Astrocyte (in vitro differentiated cells and primary cell): ENCODE measurements around the gene PCCA. TPM values are rescaled to one million over a fixed set of nuclear protein-coding genes. Genes with fewer than 3 reads are reported as not detected.
A peak's percentile ranks its signal among the peaks of the same experiment; 100 is the strongest.

ENCODE experiments used
- DNase-seq: peaks from one replicate; pipeline ENCODE4 v3.0.0-alpha.2; 2010; ENCODE audit warnings: low read depth
- FAIRE-seq: peaks from 2 replicates; lab custom pipeline; 2011; peaks lifted over from hg19 to GRCh38; lab: Jason Lieb, UNC
- H2AFZ ChIP-seq: 2 replicates; pipeline ENCODE4 v1.6.0; 2012; ENCODE audit warnings: low read depth, low read length, inconsistent platforms
- H3K27ac ChIP-seq: 2 replicates; pipeline ENCODE4 v1.5.1; 2011; ENCODE audit warnings: low read depth, low read length, inconsistent platforms
- H3K27me3 ChIP-seq: 2 replicates; pipeline ENCODE4 v1.6.0; 2011; ENCODE audit warnings: low read length, inconsistent platforms; ENCODE audit not compliant: insufficient read depth
- H3K36me3 ChIP-seq: 2 replicates; pipeline ENCODE4 v1.5.1; 2011; ENCODE audit warnings: low read length, inconsistent platforms; ENCODE audit not compliant: insufficient read depth
- H3K4me1 ChIP-seq: 2 replicates; pipeline ENCODE4 v1.5.1; 2011; ENCODE audit warnings: low read length, inconsistent platforms; ENCODE audit not compliant: insufficient read depth
- H3K4me2 ChIP-seq: 2 replicates; pipeline ENCODE4 v1.6.0; 2012; ENCODE audit warnings: low read length, inconsistent platforms
- H3K4me3 ChIP-seq: 2 replicates; pipeline ENCODE4 v1.5.1; 2011; ENCODE audit warnings: low read depth, mild to moderate bottlenecking, low read length, inconsistent platforms; ENCODE audit not compliant: insufficient read depth
- H3K79me2 ChIP-seq: 2 replicates; pipeline ENCODE4 v1.6.0; 2012; ENCODE audit warnings: mild to moderate bottlenecking, low read length, inconsistent platforms; ENCODE audit not compliant: insufficient read depth
- H3K9ac ChIP-seq: 2 replicates; pipeline ENCODE4 v1.6.0; 2012; ENCODE audit warnings: mild to moderate bottlenecking, low read length, inconsistent platforms
- H3K9me3 ChIP-seq: 2 replicates; pipeline ENCODE4 v1.5.1; 2012; ENCODE audit warnings: low read depth, mild to moderate bottlenecking, low read length, inconsistent platforms; ENCODE audit not compliant: insufficient read depth
- H4K20me1 ChIP-seq: 2 replicates; pipeline ENCODE4 v1.6.0; 2012; ENCODE audit warnings: low read length, inconsistent platforms; ENCODE audit not compliant: insufficient read depth
- H3K27ac Mint-ChIP-seq: one replicate; pipeline ENCODE4 v1.8.0; 2021; ENCODE audit warnings: mild to moderate bottlenecking, mixed read lengths; ENCODE audit not compliant: unreplicated experiment
- H3K27me3 Mint-ChIP-seq: one replicate; pipeline ENCODE4 v1.8.0; 2021; ENCODE audit warnings: low read depth, mixed read lengths; ENCODE audit not compliant: unreplicated experiment
- H3K36me3 Mint-ChIP-seq: one replicate; pipeline ENCODE4 v1.8.0; 2021; ENCODE audit warnings: low read depth, mixed read lengths; ENCODE audit not compliant: unreplicated experiment
- H3K4me1 Mint-ChIP-seq: one replicate; pipeline ENCODE4 v1.8.0; 2021; ENCODE audit warnings: low read depth, mixed read lengths; ENCODE audit not compliant: unreplicated experiment
- H3K4me3 Mint-ChIP-seq: one replicate; pipeline ENCODE4 v1.8.0; 2021; ENCODE audit warnings: mild to moderate bottlenecking, moderate library complexity, mixed read lengths; ENCODE audit not compliant: unreplicated experiment
- H3K9me3 Mint-ChIP-seq: one replicate; pipeline ENCODE4 v1.8.0; 2021; ENCODE audit warnings: mild to moderate bottlenecking, mixed read lengths; ENCODE audit not compliant: unreplicated experiment
- CTCF ChIP-seq: IDR thresholded peaks from 2 replicates; pipeline ENCODE4 v1.5.1; 2011; ENCODE audit warnings: low read depth, mild to moderate bottlenecking, inconsistent platforms, low read length, moderate library complexity; ENCODE audit not compliant: insufficient read depth
- EZH2 ChIP-seq: IDR thresholded peaks from 2 replicates; pipeline ENCODE4 v1.6.1; 2012; ENCODE audit warnings: mild to moderate bottlenecking, low read length, inconsistent platforms; ENCODE audit not compliant: insufficient read depth
- total RNA-seq: library from RNA; stranded (reverse); gene quantifications from 2 replicates; pipeline ENCODE4 v1.2.1, GENCODE V29; 2021

PCCA gene
- total RNA-seq, 1 donor from 2014 or later, result 13.9 TPM

DNA sequence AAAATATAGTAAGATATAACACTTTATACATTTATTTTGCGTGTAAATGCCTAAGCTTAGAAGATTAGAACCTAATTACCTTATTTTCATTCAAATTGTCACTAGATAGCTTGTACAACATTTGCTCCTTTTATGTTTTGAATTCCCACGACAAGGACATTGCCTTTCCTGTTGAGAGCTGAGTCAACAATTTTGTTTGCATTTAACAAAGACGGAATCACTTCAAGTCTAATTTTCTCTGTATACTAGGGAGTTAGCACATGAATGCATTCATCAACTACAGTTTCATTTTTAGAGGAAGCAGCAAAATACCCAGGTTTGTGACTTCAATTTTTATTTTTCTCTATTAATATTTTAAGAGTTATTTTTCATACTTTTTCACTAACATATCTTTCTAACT is 48.7 kb upstream of the PCCA start:
- Histone ChIP-seq H3K36me3 (no peaks in the 10 kb centered on the region), H3K79me2 (no peaks in the 10 kb centered on the region), H3K27me3 (no peaks in the 10 kb centered on the region), H3K9ac (no peak overlapping the region), H4K20me1 (no peaks in the 10 kb centered on the region), H3K27ac (no peak overlapping the region), H3K4me1 (no peaks in the 10 kb centered on the region), H2AFZ (no peak overlapping the region), H3K4me2 (peak overlapping the region; percentile 28), H3K4me3 (no peak overlapping the region), H3K9me3 (no peaks in the 10 kb centered on the region)
- Mint-ChIP-seq H3K27ac (no peak overlapping the region), H3K36me3 (no peaks in the 10 kb centered on the region), H3K4me3 (no peak overlapping the region), H3K27me3 (no peaks in the 10 kb centered on the region), H3K4me1 (peaks cover 8% of the 10 kb centered on the region), H3K9me3 (no peaks in the 10 kb centered on the region)
- DNase-seq (no peak), FAIRE-seq (no peak)
- TF ChIP-seq CTCF, result no peak

- no peak overlapping the region for H3K4me3 ChIP-seq
Observed at GRCh38 chr13:100044936-100045335, 44.0 kb upstream of the PCCA start.

DNA sequence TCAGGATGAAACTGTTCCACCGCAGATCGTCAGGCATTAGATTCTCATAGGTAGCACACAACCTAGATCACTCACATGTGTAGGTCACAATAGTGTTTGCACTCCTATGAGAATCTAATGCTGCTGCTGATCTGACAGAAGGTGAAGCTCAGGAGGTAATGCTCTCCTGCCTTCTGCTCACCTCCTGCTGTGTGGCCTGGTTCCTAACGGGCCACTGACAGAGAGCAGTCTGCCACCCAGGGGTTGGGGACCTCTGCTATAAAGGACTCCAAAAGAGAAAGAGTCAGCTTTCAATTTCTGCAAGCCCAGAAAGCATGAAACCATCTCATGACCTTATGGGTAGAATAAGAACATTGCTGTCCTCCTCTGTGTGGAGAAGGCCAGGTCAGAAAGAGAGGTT is 43.5 kb upstream of the PCCA start:
- Mint-ChIP-seq H3K4me3 (no peak overlapping the region), H3K27me3 (no peaks in the 10 kb centered on the region), H3K4me1 (no peaks in the 10 kb centered on the region), H3K9me3 (no peaks in the 10 kb centered on the region), H3K27ac (no peak overlapping the region), H3K36me3 (no peaks in the 10 kb centered on the region)
- Histone ChIP-seq H3K27me3 (no peaks in the 10 kb centered on the region), H3K36me3 (no peaks in the 10 kb centered on the region), H3K9ac (no peak overlapping the region), H2AFZ (no peak overlapping the region), H3K4me3 (no peak overlapping the region), H3K79me2 (no peaks in the 10 kb centered on the region), H3K4me2 (no peak overlapping the region), H3K27ac (no peak overlapping the region), H3K4me1 (no peaks in the 10 kb centered on the region), H3K9me3 (no peaks in the 10 kb centered on the region), H4K20me1 (no peaks in the 10 kb centered on the region)
- TF ChIP-seq CTCF, result no peak
- no peak for TF ChIP-seq EZH2
- no peak for DNase-seq
- no peak for FAIRE-seq

More at GRCh38 chr13:100044936-100045335, 44.0 kb upstream of the PCCA start:
- Histone ChIP-seq H3K9ac (no peak overlapping the region), H3K27me3 (no peaks in the 10 kb centered on the region), H4K20me1 (no peaks in the 10 kb centered on the region), H3K79me2 (no peaks in the 10 kb centered on the region), H2AFZ (no peak overlapping the region), H3K4me1 (no peaks in the 10 kb centered on the region), H3K27ac (no peak overlapping the region), H3K4me2 (no peak overlapping the region), H3K9me3 (no peaks in the 10 kb centered on the region), H3K36me3 (no peaks in the 10 kb centered on the region)
- H3K4me1 Mint-ChIP-seq, result peaks cover 3% of the 10 kb centered on the region
- no peak overlapping the region for H3K27ac Mint-ChIP-seq
- FAIRE-seq (no peak), DNase-seq (no peak)
- H3K9me3 Mint-ChIP-seq, result no peaks in the 10 kb centered on the region
- TF ChIP-seq CTCF, result no peak
- TF ChIP-seq EZH2, result no peak
- no peak overlapping the region for H3K4me3 Mint-ChIP-seq
- H3K36me3 Mint-ChIP-seq, result no peaks in the 10 kb centered on the region
- no peaks in the 10 kb centered on the region for H3K27me3 Mint-ChIP-seq
